NCI-H748 treated with DMSO at 0.1 percent for 48 hours (cell line): Measurements from ENCODE around the gene BDKRB1.

Source experiments
- DNase-seq: peaks from one replicate; lab custom pipeline; 2025; lab: John Stamatoyannopoulos, UW

BDKRB1 gene

GRCh38 chr14:96261772-96262655 is 6.0 kb downstream of the BDKRB1 start:
- no peak for DNase-seq

GRCh38 chr14:96263347-96264199 is 7.6 kb downstream of the BDKRB1 start:
- DNase-seq, result no peak

GRCh38 chr14:96264200-96264553 is 8.2 kb downstream of the BDKRB1 start:
- no peak for DNase-seq

GRCh38 chr14:96264853-96265252 is 8.8 kb downstream of the BDKRB1 start:
- DNase-seq, result no peak

GRCh38 chr14:96265383-96266095 is 9.5 kb downstream of the BDKRB1 start:
- DNase-seq, result peak; percentile 45

GRCh38 chr14:96267336-96267735 is 11.3 kb downstream of the BDKRB1 start:
- no peak for DNase-seq

- no peak for DNase-seq
These were observed 11.9 kb downstream of the BDKRB1 start for GRCh38 chr14:96267916-96268315.

GRCh38 chr14:96268431-96269358 is 12.7 kb downstream of the BDKRB1 start:
- no peak for DNase-seq

GRCh38 chr14:96269359-96269710 is 13.3 kb downstream of the BDKRB1 start:
- no peak for DNase-seq

GRCh38 chr14:96270565-96271420 is 14.8 kb downstream of the BDKRB1 start:
- DNase-seq, result no peak

- no peak for DNase-seq
These were observed 15.4 kb downstream of the BDKRB1 start for GRCh38 chr14:96271421-96271762.

GRCh38 chr14:96272777-96273473 is 16.9 kb downstream of the BDKRB1 start:
- no peak for DNase-seq

GRCh38 chr14:96273629-96274028 is 17.6 kb downstream of the BDKRB1 start:
- no peak for DNase-seq

GRCh38 chr14:96274122-96274521 is 18.1 kb downstream of the BDKRB1 start:
- no peak for DNase-seq

- no peak for DNase-seq
These were observed 18.5 kb downstream of the BDKRB1 start for GRCh38 chr14:96274543-96274942.

GRCh38 chr14:96275177-96276112 is 19.4 kb downstream of the BDKRB1 start:
- DNase-seq, result peak; percentile 60

- no peak for DNase-seq
These were observed 21.9 kb downstream of the BDKRB1 start for GRCh38 chr14:96277890-96278289.

- no peak for DNase-seq
These were observed 23.6 kb downstream of the BDKRB1 start for GRCh38 chr14:96279564-96279963.

GRCh38 chr14:96280104-96280503 is 24.1 kb downstream of the BDKRB1 start:
- DNase-seq, result no peak
